Activated CD4-positive, CD25-positive, alpha-beta regulatory T cell treated with anti-CD3 and anti-CD28 coated beads, Interleukin-2, amount 50 U/mL, for 24 hours (primary cell): ENCODE data around the gene NHLRC4.

Source experiments
- ATAC-seq, 2 donors: fragments of 150-1000 bp; cut with Tn5 transposase; one replicate each; pipeline ENCODE4 v1.10.0; 2021; ENCODE audit warnings: mild to moderate bottlenecking in 1 of 2, moderate library complexity in 1 of 2

NHLRC4 gene

GRCh38 chr16:531494-532125 lies 35.2 kb upstream of the NHLRC4 start:
- ATAC-seq: no peak

GRCh38 chr16:533391-534123 lies 33.2 kb upstream of the NHLRC4 start:
- ATAC-seq: no peak

GRCh38 chr16:534135-534534 lies 32.7 kb upstream of the NHLRC4 start:
- ATAC-seq: no peak

- ATAC-seq: no peak
Observed at GRCh38 chr16:534856-535445, 31.9 kb upstream of the NHLRC4 start.

GRCh38 chr16:535446-536405 lies 31.1 kb upstream of the NHLRC4 start:
- no peak for ATAC-seq

- no peak for ATAC-seq
Observed at GRCh38 chr16:536746-537145, 30.1 kb upstream of the NHLRC4 start.

- ATAC-seq: no peak
Observed at GRCh38 chr16:537415-538335, 29.1 kb upstream of the NHLRC4 start.

- ATAC-seq: no peak
Observed at GRCh38 chr16:539901-540530, 26.8 kb upstream of the NHLRC4 start.

- ATAC-seq: no peak
Observed at GRCh38 chr16:540645-541340, 26.0 kb upstream of the NHLRC4 start.

GRCh38 chr16:543301-544164 lies 23.3 kb upstream of the NHLRC4 start:
- no peak for ATAC-seq

GRCh38 chr16:544517-544916 lies 22.3 kb upstream of the NHLRC4 start:
- no peak for ATAC-seq

GRCh38 chr16:546909-547770 lies 19.7 kb upstream of the NHLRC4 start:
- peak; percentile 59 to 60 for ATAC-seq

- ATAC-seq: no peak
Observed at GRCh38 chr16:548586-548985, 18.2 kb upstream of the NHLRC4 start.

- ATAC-seq: no peak
Observed at GRCh38 chr16:549544-550263, 17.1 kb upstream of the NHLRC4 start.

GRCh38 chr16:551210-551609 lies 15.6 kb upstream of the NHLRC4 start:
- ATAC-seq: no peak

- ATAC-seq: no peak
Observed at GRCh38 chr16:552171-552570, 14.6 kb upstream of the NHLRC4 start.

- ATAC-seq: no peak
Observed at GRCh38 chr16:553601-554296, 13.1 kb upstream of the NHLRC4 start.

GRCh38 chr16:554297-554621 lies 12.5 kb upstream of the NHLRC4 start:
- ATAC-seq: no peak
